Measurements from ENCODE around the gene TMEM132A. TPM values are rescaled to one million over a fixed set of nuclear protein-coding genes. Genes with fewer than 3 reads are reported as not detected.

TMEM132A gene
- total and polyA plus RNA-seq, 7 donors, result 0.49 to 17.4 (median 2.3) TPM

DNA sequence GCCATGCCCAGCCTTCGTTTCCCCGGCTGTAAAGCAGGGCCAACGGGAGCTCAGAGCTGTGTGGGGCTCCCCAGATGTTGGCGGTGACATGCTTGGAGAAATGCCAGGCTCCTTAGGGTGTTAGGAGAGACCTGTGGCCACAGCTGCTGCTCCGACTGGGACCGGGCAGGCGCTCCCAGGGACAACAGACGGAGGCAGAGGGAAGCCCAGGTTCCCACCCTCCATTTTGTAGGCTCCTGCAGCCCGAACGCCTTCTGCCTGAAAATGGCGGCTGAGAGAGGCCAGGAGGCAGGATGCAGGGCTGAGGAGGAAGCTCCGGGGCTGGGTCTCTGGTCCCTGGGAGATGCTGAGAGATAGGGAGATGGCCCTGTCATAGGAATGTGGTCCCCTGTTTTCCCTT lies 57.3 kb downstream of the TMEM132A start:
- no peak overlapping the region for H3K27ac ChIP-seq
- WGBS, 2 donors, result 75 to 91% methylated on average over 12 of the region's 12 CpGs
- no peaks in the 10 kb centered on the region for H3K36me3 ChIP-seq
- TF ChIP-seq POLR2AphosphoS5 (IDR thresholded peaks at IDR 0.05), result no peak
- TF ChIP-seq POLR2A (IDR thresholded peaks at IDR 0.05), result no peak
- TF ChIP-seq, protein P1, sequence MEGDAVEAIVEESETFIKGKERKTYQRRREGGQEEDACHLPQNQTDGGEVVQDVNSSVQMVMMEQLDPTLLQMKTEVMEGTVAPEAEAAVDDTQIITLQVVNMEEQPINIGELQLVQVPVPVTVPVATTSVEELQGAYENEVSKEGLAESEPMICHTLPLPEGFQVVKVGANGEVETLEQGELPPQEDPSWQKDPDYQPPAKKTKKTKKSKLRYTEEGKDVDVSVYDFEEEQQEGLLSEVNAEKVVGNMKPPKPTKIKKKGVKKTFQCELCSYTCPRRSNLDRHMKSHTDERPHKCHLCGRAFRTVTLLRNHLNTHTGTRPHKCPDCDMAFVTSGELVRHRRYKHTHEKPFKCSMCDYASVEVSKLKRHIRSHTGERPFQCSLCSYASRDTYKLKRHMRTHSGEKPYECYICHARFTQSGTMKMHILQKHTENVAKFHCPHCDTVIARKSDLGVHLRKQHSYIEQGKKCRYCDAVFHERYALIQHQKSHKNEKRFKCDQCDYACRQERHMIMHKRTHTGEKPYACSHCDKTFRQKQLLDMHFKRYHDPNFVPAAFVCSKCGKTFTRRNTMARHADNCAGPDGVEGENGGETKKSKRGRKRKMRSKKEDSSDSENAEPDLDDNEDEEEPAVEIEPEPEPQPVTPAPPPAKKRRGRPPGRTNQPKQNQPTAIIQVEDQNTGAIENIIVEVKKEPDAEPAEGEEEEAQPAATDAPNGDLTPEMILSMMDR (IDR thresholded peaks at IDR 0.05), result no peak
- TF ChIP-seq EP300 (IDR thresholded peaks at IDR 0.05), result no peak
- H3K27me3 ChIP-seq, result no peaks in the 10 kb centered on the region
- no peak overlapping the region for H3K4me3 ChIP-seq
- H3K4me1 ChIP-seq, result no peaks in the 10 kb centered on the region
- intact Hi-C loops (cut with DNase I), result no loop called here
- no peaks in the 10 kb centered on the region for H3K9me3 ChIP-seq
- no peak for DNase-seq

DNA sequence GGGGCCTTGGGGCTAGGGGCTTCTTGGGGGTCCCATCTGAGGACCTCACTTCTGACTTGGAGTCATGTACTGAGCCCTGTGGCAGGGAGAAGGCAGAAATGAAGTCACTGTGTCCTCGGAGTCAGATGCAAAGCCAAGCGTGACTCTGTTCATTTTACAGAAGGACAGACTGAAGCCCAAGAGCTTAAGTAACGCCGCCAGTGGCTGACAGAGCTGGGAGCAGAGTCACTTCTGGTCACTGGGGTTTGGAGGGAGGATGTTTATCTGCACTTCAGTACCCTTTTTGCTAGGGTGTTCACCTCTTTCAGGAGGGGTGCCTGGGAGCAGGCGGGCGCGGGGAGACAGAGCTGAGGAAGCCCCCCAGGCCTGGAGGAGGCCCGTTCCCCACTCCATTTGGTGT lies 57.9 kb downstream of the TMEM132A start:
- Histone ChIP-seq H3K27me3 (no peaks in the 10 kb centered on the region), H3K4me1 (no peaks in the 10 kb centered on the region), H3K36me3 (no peaks in the 10 kb centered on the region), H3K4me3 (no peak overlapping the region), H3K27ac (no peak overlapping the region), H3K9me3 (no peaks in the 10 kb centered on the region)
- TF ChIP-seq POLR2AphosphoS5 (IDR thresholded peaks at IDR 0.05) (no peak), POLR2A (IDR thresholded peaks at IDR 0.05) (no peak), EP300 (IDR thresholded peaks at IDR 0.05) (no peak)
- TF ChIP-seq, protein P1 (IDR thresholded peaks at IDR 0.05), result no peak
- DNase-seq, result no peak
- 86 to 89% methylated on average over 8 of the region's 8 CpGs for WGBS, 2 donors
- intact Hi-C loops (cut with DNase I), result no loop called here

DNA sequence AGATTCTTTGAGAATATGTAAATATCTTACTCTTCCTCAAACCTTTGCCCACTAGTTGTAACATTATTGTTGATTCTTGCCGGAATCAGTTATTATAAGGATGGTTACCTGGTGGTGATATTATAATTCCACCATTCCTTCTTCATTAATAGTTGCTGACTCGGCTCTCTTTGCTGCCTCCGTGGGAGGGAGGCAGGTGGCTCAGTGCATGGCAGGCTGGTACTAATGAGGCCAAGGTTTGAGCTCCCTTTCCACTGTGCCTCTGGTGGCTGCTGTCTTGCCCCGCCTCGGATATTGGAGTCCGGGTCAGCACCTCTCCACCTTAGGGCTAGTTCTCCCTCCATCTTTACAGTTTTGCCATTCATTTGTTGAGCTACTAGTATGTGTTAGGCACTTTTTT lies 59.9 kb downstream of the TMEM132A start:
- 64 to 77% methylated on average over 6 of the region's 6 CpGs for WGBS, 2 donors
- Histone ChIP-seq H3K9me3 (no peaks in the 10 kb centered on the region), H3K27ac (no peak overlapping the region), H3K4me1 (no peaks in the 10 kb centered on the region), H3K4me3 (no peak overlapping the region), H3K27me3 (no peaks in the 10 kb centered on the region), H3K36me3 (no peaks in the 10 kb centered on the region)
- DNase-seq, result no peak
- TF ChIP-seq EP300 (IDR thresholded peaks at IDR 0.05) (no peak), POLR2A (IDR thresholded peaks at IDR 0.05) (no peak)
- intact Hi-C loops (cut with DNase I), result no loop called here

- Histone ChIP-seq H3K27ac (no peak overlapping the region), H3K4me1 (no peaks in the 10 kb centered on the region), H3K27me3 (no peaks in the 10 kb centered on the region), H3K9me3 (no peaks in the 10 kb centered on the region), H3K36me3 (no peaks in the 10 kb centered on the region), H3K4me3 (no peak overlapping the region)
- TF ChIP-seq POLR2AphosphoS5 (IDR thresholded peaks at IDR 0.05), result no peak
- TF ChIP-seq POLR2A (IDR thresholded peaks at IDR 0.05), result no peak
- TF ChIP-seq EP300 (IDR thresholded peaks at IDR 0.05), result no peak
- TF ChIP-seq, protein P1 (IDR thresholded peaks at IDR 0.05), result no peak
- DNase-seq, result no peak
- 70 to 71% methylated on average over 4 of the region's 4 CpGs for WGBS, 2 donors
- intact Hi-C loops (cut with DNase I), result no loop called here
Observed at GRCh38 chr11:60984636-60985035, 60.4 kb downstream of the TMEM132A start.

DNA sequence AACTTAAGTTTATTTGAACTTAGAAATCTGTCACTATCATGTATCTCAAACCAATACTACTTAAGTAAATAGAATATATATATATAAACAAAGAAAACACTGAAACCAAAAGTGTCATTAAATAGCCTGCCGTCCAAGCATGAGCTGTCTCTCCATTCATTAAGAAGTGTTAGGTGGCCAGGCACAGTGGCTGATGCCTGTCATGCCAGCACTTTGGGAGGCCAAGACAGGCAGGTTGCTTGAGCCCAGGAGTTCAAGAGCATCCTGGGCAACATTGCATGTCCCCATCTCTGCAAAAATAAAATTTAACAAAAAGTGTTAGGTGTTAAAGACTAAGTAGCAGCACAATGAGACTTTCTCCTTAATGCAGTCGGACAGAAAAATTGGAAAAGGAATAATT lies 61.2 kb downstream of the TMEM132A start:
- Histone ChIP-seq H3K4me1 (no peaks in the 10 kb centered on the region), H3K27me3 (no peaks in the 10 kb centered on the region), H3K4me3 (no peak overlapping the region), H3K36me3 (no peaks in the 10 kb centered on the region), H3K27ac (no peak overlapping the region), H3K9me3 (no peaks in the 10 kb centered on the region)
- intact Hi-C loops (cut with DNase I), result no loop called here
- TF ChIP-seq EP300 (IDR thresholded peaks at IDR 0.05), result no peak
- WGBS, 2 donors, result 59 to 69% methylated on average over 2 of the region's 2 CpGs
- DNase-seq, result no peak

Measured in sigmoid colon (tissue), 7 donors.